Gastrocnemius medialis (tissue), 4 donors: ENCODE data around the gene WLS. TPM values are rescaled to one million over a fixed set of nuclear protein-coding genes. Genes with fewer than 3 reads are reported as not detected.

Experiments used
- ATAC-seq, 2 donors: fragments of 150-250 bp; one replicate each; pipeline ENCODE4 v1.9.1; 2016
- DNase-seq, 2 donors: peaks; one replicate each; pipeline ENCODE4 v3.0.0-alpha.2; 2019
- H3K27ac ChIP-seq, 4 donors: fragments of 200-600 bp; sonication (generic); 1 replicate in 1 of 4; 2 replicates in 3 of 4; pipeline ENCODE4 v1.5.1; 2016 to 2018; ENCODE audit warnings: mild to moderate bottlenecking in 2 of 4, moderate library complexity in 1 of 4
- H3K27me3 ChIP-seq, 3 donors: fragments of 200-600 bp; sonication (generic) in 2 of 3; 1 replicate in 1 of 3; 2 replicates in 2 of 3; pipeline versions ENCODE4 v1.5.1 to v1.6.0; 2016 to 2019; ENCODE audit warnings: mild to moderate bottlenecking in 1 of 3, moderate library complexity in 1 of 3
- H3K36me3 ChIP-seq, 2 donors: fragments of 200-600 bp; sonication (generic) in 1 of 2; one replicate each; pipeline ENCODE4 v1.5.1; 2017 to 2018
- H3K4me1 ChIP-seq, 2 donors: fragments of 200-600 bp; sonication (generic) in 1 of 2; one replicate each; pipeline ENCODE4 v1.5.1; 2016 to 2017; ENCODE audit warnings: mild to moderate bottlenecking in 2 of 2
- H3K4me3 ChIP-seq, 4 donors: fragments of 200-600 bp; sonication (generic) in 3 of 4; 1 replicate in 1 of 4; 2 replicates in 3 of 4; pipeline ENCODE4 v1.5.1; 2016 to 2019; ENCODE audit warnings: mild to moderate bottlenecking in 2 of 4
- H3K9me3 ChIP-seq, 3 donors: fragments of 200-600 bp; sonication (generic) in 2 of 3; 1 replicate in 1 of 3; 2 replicates in 2 of 3; pipeline ENCODE4 v1.5.1; 2016 to 2019
- POLR2A ChIP-seq, 2 donors: fragments of 450-650 bp; IDR thresholded peaks; one replicate each; pipeline ENCODE4 v1.6.1; 2017; ENCODE audit warnings: antibody characterized with exemption in 2 of 2, mild to moderate bottlenecking in 2 of 2, moderate library complexity in 2 of 2
- in situ Hi-C, 4 donors: fragments of 200-750 bp; cut with MboI; loops; one replicate each; pipeline versions ENCODE4 v1.15.0 to v1.8.0; 2017; ENCODE audit warnings: low sequenced_read_pairs in 4 of 4
- intact Hi-C: fragments of 100-400 bp; cut with DNase I; formaldehyde crosslinking; loops from one replicate; pipeline ENCODE4 v1.15.1; 2023; ENCODE audit warnings: low total_unique reads
- total RNA-seq, 4 donors: library from RNA; depleted of rRNA; stranded (reverse); fragments of >200 nt; gene quantifications; one replicate each; pipeline versions ENCODE4 v1.1.0 to v1.2.3, GENCODE V29; 2016
- TF ChIP-seq, protein P1 (sequence below), 5 experiments: fragments of 450-650 bp in 3 of 5; fragments of 200-600 bp in 2 of 5; sonication (generic) in 2 of 5; IDR thresholded peaks in 4 of 5; conservative IDR thresholded peaks in 1 of 5; 1 replicate in 4 of 5; 2 replicates in 1 of 5; pipeline ENCODE4 v1.5.1; 2016 to 2019; ENCODE audit warnings: antibody characterized with exemption in 5 of 5, mild to moderate bottlenecking in 3 of 5, moderate library complexity in 3 of 5

WLS gene
- total RNA-seq, 4 donors from 2014 or later, result 8.6 to 15.7 (median 11.6) TPM

GRCh38 chr1:68227598-68227997 lies 4.7 kb downstream of the WLS start:
- Histone ChIP-seq H3K4me3 (no peak overlapping the region), H3K4me1 (peaks cover 0 to 22% of the 10 kb centered on the region in 2 donors), H3K27me3 (no peaks in the 10 kb centered on the region), H3K9me3 (no peaks in the 10 kb centered on the region), H3K27ac (no peak overlapping the region), H3K36me3 (no peaks in the 10 kb centered on the region)
- no peak for TF ChIP-seq POLR2A (IDR thresholded peaks at IDR 0.05)
- TF ChIP-seq, protein P1, sequence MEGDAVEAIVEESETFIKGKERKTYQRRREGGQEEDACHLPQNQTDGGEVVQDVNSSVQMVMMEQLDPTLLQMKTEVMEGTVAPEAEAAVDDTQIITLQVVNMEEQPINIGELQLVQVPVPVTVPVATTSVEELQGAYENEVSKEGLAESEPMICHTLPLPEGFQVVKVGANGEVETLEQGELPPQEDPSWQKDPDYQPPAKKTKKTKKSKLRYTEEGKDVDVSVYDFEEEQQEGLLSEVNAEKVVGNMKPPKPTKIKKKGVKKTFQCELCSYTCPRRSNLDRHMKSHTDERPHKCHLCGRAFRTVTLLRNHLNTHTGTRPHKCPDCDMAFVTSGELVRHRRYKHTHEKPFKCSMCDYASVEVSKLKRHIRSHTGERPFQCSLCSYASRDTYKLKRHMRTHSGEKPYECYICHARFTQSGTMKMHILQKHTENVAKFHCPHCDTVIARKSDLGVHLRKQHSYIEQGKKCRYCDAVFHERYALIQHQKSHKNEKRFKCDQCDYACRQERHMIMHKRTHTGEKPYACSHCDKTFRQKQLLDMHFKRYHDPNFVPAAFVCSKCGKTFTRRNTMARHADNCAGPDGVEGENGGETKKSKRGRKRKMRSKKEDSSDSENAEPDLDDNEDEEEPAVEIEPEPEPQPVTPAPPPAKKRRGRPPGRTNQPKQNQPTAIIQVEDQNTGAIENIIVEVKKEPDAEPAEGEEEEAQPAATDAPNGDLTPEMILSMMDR (IDR thresholded peaks at IDR 0.05 in 4 of 5, conservative IDR thresholded peaks at IDR 0.05 in 1 of 5), result no peak
- intact Hi-C loops, result no loop called here
- DNase-seq (no peak), ATAC-seq (no peak)
- in situ Hi-C loops, result no loop called here

- Histone ChIP-seq H3K36me3 (no peaks in the 10 kb centered on the region), H3K9me3 (no peaks in the 10 kb centered on the region), H3K4me3 (no peak overlapping the region), H3K27ac (no peak overlapping the region), H3K4me1 (peaks cover 0 to 20% of the 10 kb centered on the region in 2 donors), H3K27me3 (no peaks in the 10 kb centered on the region)
- no peak for ATAC-seq
- in situ Hi-C loops, result no loop called here
- no peak for DNase-seq
- no peak for TF ChIP-seq POLR2A (IDR thresholded peaks at IDR 0.05)
- TF ChIP-seq, protein P1 (IDR thresholded peaks at IDR 0.05 in 4 of 5, conservative IDR thresholded peaks at IDR 0.05 in 1 of 5), result no peak
- intact Hi-C loops, result no loop called here
Measured at GRCh38 chr1:68225781-68226180, 6.5 kb downstream of the WLS start.

- Histone ChIP-seq H3K4me3 (no peak overlapping the region), H3K27ac (no peak overlapping the region), H3K4me1 (peaks cover 0 to 8% of the 10 kb centered on the region in 2 donors), H3K36me3 (no peaks in the 10 kb centered on the region), H3K27me3 (no peaks in the 10 kb centered on the region), H3K9me3 (no peaks in the 10 kb centered on the region)
- no peak for TF ChIP-seq POLR2A (IDR thresholded peaks at IDR 0.05)
- TF ChIP-seq, protein P1 (IDR thresholded peaks at IDR 0.05 in 4 of 5, conservative IDR thresholded peaks at IDR 0.05 in 1 of 5), result no peak
- no peak for ATAC-seq
- in situ Hi-C loops (no loop called here), intact Hi-C loops (no loop called here)
- no peak for DNase-seq
Measured at GRCh38 chr1:68223687-68224086, 8.6 kb downstream of the WLS start.

GRCh38 chr1:68221980-68222373 lies 10.3 kb downstream of the WLS start:
- TF ChIP-seq POLR2A (IDR thresholded peaks at IDR 0.05), result no peak
- TF ChIP-seq, protein P1 (IDR thresholded peaks at IDR 0.05 in 4 of 5, conservative IDR thresholded peaks at IDR 0.05 in 1 of 5), result no peak
- ATAC-seq, result no peak
- intact Hi-C loops (no loop called here), in situ Hi-C loops (no loop called here)
- H3K27ac ChIP-seq, result no peak overlapping the region
- no peaks in the 10 kb centered on the region for H3K9me3 ChIP-seq
- no peaks in the 10 kb centered on the region for H3K27me3 ChIP-seq
- no peak for DNase-seq
- no peak overlapping the region for H3K4me3 ChIP-seq
- H3K36me3 ChIP-seq, result no peaks in the 10 kb centered on the region
- H3K4me1 ChIP-seq, result peaks cover 0 to 8% of the 10 kb centered on the region in 2 donors
